NOMO-1 (cell line): ENCODE results near the gene ICA1.
"Not testable (repeated sequence)": the region's sequence is repeated elsewhere in the genome, so short reads cannot be mapped to it uniquely, and the experiment has no call there.

Experiments used
- DNase-seq, 2 experiments: peaks; one replicate each; lab custom pipeline; 2025; ENCODE audit not compliant: unreplicated experiment in 2 of 2; lab: John Stamatoyannopoulos, UW

Gene ICA1

DNA sequence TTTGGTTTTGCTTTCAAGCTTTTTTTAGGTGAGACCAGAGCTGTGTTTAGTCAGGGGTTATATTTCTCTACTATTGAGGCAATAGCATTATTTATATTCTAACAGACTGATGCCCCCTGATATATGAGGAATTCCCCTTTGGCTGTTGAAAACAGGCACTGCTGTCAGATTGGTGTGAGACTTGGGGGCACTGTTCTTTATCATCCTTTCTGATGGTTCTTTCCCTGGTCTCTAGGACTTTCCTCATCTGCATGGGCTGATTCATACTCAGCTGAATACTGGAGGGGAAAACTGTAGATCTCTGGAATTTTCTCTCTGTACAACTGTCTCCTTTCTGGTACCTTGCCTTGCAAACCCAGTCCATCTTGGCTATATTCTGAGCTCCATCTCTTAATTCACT lies 10.0 kb upstream of the ICA1 start:
- no peak for DNase-seq

DNA sequence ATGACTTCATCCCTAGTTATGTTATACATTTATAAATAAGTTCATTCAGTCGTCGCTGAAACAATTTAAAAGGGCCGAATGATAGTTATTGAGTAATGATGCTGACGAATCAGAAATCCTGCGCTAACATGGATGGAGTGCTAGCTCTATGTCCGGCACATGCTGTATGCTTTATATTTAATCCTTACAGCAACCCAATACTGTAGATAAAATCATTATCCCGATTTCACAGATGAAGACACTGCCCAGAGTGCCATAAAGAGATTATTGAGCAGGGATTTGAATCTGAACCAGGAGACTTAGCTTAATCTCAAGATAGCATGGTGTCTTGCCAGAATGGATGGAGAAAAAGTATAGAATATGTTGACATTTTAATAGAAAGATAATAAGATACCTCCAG lies 1.1 kb upstream of the ICA1 start:
- DNase-seq = no peak

DNA sequence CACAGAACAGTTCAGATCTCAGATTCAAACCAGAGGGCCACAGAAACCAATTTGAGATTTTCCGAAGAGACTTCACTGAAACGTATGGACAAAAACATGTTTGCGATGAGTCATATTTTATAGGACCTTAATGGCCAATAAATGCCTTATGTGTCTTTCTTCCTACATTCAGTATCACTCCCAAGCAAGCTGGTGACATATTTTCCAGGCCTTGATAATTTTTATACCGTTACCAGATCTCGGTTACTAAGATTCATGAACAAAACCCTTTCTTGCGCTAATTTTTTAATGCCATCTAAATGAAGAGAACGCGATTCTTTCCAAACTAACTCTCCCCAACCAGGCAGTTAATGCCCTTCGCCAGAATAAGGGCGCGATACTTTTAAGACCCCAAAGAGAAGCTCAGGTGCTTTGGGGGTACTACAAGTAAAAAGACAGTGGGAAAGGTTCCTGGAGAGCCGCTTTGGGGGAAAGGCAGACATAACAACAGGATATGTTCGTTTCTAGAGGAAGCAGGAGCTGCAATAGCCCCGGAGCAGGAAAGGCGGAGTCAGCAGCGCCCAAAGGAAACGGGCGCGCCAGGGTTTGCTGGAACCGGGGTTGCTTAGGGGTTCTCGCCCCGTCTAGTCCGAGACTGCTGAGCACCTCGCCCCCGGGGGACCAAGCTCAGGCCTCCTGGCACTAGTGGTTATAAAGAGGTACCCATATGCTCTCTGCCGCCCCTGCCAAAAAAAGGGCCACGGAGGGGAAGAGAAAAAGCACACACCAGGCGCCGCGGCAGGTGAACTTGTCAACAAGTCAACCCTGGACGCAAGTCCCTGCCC lies 884 bp downstream of the ICA1 start:
- DNase-seq = no peak

DNA sequence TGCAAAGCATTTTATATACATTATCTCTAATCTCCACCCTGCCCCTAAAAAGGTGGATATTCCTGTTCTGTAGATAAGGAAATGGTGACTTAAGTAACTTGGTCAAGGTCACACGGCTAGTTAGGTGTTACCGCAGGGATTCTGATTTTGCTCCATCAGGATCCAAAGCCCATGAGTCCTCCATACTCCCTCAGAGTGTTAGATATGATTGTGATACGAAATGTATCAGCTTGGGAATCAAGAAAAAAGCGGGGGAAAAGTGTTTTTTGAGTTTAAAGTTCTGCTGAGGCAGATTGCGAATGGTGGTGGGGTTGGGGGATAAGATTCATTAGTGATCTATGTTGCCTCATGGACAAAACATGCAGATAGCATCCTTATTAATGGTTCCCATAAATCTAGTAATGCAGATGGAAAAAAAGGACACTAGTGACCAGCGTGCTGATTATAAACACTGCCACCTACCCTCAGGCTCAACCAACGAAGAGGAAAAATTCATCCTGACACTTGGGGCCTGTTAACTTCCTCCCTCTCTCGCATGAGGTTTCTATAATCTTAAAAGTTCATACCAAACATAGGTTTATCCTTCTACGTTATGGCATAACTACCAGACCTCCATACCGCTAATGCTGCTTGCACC lies 2.3 kb downstream of the ICA1 start:
- no peak for DNase-seq

DNA sequence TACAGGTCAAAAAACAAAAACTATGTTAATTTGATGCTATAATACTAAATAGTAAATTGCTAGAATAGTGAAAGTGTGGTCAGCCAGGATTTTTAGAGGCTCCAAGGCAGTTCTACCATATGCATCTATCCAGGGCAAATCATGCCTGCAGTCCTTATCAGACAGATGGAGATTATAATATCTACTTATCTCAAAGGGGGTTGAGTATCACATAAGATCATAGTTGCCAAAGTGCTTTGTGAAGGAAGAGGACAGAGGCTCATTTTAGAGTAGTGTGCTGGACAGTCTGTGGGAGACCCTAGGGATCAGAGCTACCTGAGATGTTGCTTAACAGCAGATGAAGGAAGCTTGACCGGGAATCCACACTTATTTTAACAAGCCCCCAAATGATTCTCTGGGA lies 3.2 kb downstream of the ICA1 start:
- DNase-seq = no peak

DNA sequence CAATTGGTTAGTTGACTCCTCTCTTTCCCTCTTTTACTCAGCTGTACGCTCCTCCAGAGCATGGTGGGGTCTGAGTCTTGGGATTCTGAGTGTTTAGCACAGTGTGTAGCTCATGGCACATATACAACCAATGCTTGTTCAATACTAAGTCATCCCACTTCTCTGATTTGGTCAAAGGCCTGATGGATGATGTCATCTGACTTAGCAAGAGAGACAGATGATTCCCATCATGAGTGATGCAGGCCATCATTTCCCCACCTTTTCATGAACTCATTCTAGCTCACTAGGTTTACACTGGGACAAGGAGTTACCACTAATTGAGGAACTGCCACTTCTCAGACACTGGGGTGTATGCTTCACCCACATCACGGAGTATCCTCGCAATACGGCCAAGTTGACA lies 3.8 kb downstream of the ICA1 start:
- DNase-seq = no peak

DNA sequence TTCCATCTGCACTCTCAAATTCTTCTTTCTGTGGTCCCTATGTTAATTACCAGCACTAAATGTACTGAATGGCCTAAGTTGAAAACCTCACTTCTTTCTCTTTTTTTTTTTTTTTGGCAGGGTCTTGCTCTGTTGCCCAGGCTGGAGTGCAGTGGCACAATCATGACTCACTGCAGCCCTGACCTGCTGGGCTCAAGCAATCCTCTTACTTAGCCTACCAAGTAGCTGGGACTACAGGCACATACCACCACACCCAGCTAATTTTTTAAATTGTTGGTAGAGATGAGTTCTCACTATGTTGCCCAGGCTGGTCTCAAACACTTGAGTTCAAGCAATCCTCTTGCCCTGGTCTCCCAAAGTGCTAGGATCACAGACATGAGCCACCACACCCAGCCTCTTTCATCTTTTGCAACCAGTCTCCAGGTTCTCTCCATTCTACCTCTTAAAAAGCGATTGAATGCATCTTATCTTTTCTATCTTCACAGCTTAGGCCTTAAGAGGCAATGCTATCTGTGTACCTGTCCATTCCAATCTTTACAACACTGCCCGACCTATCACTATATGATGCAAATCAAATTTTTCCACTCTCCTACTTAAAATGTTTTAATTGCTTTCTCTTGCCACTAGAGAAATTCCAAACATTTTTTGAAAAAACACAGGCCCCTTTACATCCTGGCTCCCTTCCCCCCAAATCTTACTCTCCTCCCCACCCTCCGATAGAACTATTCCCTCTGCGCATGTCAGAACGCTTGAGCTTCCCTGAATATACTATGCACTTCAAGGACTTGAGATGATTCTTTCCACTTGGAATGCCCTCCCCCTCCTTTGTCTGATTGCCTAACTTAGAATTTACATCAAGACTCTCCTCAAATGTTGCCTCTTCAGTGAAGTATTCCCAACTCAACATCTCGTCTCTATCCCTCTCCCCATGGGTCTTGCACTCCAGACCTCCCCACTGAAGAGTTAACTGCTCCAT lies 6.0 kb downstream of the ICA1 start:
- DNase-seq = no peak

DNA sequence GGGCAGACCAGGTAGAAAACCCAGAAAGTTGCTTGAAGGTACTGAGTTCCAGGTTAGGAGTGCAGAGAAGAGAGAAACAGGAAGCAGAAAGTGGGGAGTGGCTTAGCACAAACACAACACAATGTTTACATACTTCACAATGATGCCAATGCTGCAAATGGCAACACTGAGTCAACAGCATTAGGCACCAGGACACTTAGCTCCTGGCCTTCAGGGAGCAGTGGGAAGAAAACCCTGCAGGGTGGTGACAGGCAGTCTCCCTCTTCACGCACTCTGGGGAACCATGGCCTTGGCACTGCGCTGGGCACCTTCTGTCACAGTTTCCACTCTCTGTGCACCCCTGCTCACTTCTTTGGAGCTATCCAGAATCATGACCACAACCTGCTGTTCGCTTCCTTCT lies 7.3 kb downstream of the ICA1 start:
- DNase-seq = no peak

DNA sequence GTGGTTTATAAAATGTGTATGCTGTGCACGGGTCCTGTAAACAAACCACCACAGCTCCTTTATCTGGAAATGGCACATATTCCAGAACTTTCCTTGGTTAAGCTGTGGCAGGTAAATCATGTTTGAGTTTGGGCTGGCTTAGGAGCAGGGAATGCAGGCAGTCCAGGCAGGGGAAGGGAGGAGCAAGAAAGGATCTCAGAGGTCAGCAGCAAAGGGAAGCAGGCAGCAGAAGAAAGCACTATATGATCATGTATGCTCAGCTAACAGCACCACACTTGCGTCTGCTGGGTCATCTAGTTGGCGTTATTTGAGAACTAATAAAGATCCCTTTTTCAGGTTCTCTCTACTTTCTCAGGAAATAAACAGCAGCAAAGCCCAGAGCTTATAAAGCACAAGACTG lies 7.8 kb downstream of the ICA1 start:
- no peak for DNase-seq

DNA sequence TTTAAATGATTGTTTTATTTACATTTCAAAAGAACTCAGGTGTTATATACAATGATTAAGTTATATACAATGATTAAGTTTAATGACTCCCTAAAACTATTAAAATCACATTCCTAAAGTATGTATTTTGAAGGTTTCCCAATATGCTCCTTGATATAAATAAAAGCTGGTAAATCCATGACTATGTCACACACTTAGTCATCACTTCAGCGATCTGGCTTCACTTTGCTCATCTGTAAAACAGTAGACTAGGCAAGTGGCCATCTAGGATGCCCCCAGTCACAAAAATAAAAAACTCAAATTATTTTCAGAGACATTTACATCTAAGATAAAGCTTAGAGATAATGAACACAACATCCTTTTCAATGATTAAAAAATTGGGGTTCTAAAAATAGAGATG lies 10.8 kb downstream of the ICA1 start:
- no peak for DNase-seq

DNA sequence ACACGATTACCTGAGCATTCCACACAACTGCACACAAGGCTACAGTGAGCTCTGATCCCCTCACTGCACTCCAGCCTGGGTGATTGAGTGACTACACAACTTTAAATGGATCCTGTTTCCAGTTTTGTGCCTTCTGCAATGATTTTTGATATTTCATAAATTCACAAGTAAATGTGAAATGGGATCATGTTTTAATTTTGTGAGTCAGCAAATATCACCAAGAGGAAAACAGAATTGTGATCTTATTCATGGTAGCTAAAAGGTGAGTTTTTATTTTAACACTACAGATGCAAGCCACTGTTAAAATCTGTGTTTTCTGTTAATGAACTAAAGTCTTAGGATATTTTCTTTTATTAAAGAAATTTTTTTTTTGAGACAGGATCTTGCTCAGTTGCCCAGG lies 11.4 kb downstream of the ICA1 start:
- DNase-seq = no peak

DNA sequence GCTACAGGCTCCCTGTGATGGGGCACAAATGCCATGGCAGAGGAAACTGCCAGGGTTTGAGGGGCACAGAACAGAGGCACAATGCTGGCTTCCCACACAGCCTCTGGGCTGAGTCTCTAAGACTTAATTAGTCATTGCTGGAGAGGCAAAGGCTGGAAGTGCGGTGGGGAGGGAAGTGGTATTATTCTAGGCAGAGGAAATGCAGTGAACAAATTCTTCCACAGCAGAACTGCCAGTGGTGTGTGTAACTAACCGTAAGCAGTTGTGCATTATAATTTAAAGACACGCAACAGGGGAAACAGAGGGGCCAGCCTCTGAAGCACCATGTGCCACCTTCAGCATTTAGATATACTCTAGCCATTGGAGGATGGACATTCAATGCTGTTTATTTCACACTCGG lies 12.8 kb downstream of the ICA1 start:
- no peak for DNase-seq

DNA sequence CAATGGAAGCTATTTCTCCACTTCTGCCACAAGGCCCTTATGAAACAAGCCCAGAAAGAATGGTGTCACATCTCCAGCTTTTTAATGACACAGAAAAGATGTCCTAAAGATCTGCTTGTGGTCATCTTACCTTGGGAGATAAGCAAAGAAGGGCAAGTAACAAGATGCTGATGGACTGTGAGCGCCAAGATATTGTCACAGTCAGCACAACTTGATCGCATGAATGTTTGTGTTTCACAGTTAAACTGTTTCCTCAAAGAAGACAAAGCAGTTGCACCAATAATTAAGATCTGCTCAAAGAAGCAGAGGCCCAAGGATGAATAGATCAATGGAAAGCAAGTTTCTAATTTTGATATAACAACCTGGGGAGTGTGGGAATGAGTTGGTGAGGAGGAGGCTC lies 15.9 kb downstream of the ICA1 start:
- DNase-seq = no peak

DNA sequence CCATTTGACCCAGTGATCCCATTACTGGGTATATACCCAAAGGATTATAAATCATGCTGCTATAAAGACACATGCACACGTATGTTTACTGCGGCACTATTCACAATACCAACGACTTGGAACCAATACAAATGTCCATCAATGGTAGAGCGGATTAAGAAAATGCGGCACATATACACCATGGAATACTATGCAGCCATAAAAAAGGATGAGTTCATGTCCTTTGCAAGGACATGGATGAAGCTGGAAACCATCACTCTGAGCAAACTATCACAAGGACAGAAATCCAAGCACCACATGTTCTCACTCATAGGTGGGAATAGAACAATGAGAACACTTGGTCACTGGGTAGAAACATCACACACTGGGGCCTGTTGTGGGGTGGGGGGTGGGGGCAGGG lies 16.9 kb downstream of the ICA1 start:
- DNase-seq = not testable (repeated sequence)

DNA sequence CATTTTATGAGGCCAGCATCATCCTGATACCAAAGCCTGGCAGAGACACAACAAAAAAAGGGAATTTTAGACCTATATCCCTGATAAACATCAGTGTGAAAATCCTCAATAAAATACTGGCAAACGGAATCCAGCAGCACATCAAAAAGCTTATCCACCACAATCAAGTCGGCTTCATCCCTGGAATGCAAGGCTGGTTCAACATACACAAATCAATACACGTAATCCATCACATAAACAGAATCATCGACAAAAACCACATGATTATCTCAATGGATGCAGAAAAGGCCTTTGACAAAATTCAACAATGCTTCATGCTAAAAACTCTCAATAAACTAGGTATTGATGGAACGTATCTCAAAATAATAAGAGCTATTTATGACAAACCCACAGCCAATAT lies 18.9 kb downstream of the ICA1 start:
- DNase-seq = not testable (repeated sequence)

DNA sequence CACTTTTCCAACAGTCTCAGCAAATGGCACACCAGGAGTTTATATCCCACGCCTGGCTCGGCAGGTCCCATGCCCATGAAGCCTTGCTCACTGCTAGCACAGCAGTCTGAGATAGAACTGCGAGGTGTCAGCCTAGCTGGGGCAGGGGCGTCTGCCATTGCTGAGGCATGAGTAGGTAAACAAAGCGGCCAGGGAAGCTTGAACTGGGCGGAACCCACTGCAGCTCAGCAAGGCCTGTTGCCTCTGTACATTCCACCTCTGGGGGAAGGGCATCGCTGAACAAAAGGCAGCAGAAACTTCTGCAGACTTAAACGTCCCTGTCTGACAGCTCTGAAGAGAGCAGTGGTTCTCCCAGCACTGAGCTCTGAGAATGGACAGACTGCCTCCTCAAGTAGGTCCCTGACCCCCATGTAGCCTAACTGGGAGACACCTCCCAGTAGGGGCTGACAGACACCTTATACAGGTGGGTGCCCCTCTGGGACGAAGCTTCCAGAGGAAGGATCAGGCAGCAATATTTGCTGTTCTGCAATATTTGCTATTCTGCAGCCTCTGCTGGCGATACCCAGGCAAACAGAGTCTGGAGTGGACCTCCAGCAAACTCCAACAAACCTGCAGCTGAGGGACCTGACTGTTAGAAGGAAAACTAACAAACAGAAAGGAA lies 22.1 kb downstream of the ICA1 start:
- not testable (repeated sequence) for DNase-seq

DNA sequence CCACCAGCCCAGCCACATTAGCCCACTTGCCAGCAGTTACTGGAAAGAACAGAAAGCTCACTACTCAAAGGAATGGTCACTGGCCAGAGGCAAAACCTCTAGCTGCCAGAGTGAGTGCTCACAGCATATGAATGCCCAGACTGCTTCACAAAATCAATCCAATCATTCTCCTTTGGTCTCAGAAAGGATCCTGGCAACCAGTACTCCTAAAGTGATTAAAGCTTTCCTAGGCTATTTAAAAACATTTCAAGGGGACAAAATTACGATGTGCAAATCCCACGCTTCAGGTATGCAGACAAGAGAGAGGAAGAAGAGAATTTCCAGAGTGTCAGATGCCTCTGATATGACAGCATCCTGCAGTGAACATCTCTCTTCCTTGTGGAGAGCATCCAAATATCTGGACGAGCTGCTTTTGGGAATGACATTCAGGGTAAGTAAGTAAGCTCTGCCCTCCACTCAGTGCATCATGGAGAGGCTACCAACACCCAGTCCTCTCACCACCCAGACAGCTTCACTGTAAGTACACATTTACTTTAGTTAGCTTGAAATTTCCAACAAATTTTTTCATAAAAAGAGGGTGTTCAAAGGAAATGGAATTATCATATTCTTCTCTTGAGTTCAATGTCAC lies 25.1 kb downstream of the ICA1 start:
- DNase-seq = no peak

DNA sequence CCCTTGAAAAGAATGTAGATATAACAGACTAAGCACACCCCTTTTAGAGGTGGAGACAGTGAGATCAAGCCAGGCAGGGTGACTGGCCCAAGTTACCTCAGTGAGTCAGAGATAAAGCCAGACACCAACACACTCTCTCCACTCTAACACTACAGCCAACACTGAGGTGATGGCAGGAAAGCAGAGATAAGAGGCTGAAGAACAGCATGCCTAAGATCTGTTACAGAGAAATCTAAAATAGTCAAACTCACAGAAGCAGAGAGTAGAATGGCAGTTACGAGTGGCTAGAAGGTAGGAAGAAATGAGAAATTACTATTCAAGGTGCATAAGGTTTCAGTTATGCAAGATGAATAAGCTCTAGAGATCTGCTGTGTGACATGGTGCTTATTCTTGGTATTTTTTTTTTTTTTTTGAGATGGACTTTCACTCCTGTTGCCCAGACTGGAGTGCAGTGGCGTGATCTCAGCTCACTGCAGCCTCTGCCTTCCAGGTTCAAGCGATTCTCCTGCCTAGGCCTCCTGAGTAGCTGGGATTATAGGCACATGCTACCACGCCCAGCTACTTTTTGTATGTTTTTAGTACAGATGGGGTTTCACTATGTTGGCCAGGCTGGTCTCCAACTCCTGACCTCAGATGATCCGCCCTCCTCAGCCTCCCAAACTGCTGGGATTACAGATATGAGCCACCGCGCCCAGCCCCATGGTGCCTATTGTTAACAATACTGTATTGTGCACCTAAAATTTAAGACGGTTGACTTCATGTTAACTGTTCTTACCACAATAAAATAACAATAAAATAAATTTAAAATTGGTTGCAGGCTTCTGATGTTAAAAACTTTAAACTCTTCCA lies 28.7 kb downstream of the ICA1 start:
- no peak for DNase-seq

DNA sequence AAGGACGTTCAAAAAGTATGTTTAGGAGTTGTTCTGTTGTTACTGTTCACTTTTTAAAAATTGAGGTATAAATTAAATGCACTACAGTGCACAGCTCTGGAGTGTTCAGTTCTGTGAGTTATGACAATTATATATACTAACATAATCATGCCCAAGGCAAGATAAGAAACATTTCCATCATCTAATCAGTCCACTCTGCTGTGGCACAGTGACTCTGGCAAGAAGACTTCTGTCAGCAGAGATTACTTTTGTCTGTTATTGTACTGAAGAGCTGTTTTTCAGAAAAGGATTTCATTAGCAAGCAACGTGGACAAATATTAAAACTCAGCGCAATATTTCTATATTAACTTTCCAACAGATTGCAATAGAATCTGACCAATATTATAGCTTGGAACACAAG lies 32.0 kb downstream of the ICA1 start:
- DNase-seq = no peak
